Measurements from ENCODE around the gene RGS14.
"Not testable (repeated sequence)": the region's sequence is repeated elsewhere in the genome, so short reads cannot be mapped to it uniquely, and the experiment has no call there.

The RGS14 gene

GRCh38 chr5:177364159-177364962, 6.6 kb downstream of the RGS14 start:
- DNase-seq (ENCODE audit: low read depth in 2 of 2): no peak

GRCh38 chr5:177365845-177366527, 8.3 kb downstream of the RGS14 start:
- DNase-seq (ENCODE audit: low read depth in 2 of 2): no peak

GRCh38 chr5:177366528-177367322, 9.0 kb downstream of the RGS14 start:
- DNase-seq (ENCODE audit: low read depth in 2 of 2): no peak

- no peak for DNase-seq (ENCODE audit: low read depth in 2 of 2)
Measured at GRCh38 chr5:177367323-177367848, 9.7 kb downstream of the RGS14 start.

- no peak for DNase-seq (ENCODE audit: low read depth in 2 of 2)
Measured at GRCh38 chr5:177367981-177368868, 10.5 kb downstream of the RGS14 start.

- DNase-seq (ENCODE audit: low read depth in 2 of 2): no peak
Measured at GRCh38 chr5:177368869-177369644, 11.3 kb downstream of the RGS14 start.

- DNase-seq (ENCODE audit: low read depth in 2 of 2): no peak
Measured at GRCh38 chr5:177369645-177370440, 12.1 kb downstream of the RGS14 start.

GRCh38 chr5:177370488-177371119, 12.9 kb downstream of the RGS14 start:
- peak in 1 of 2 donors; percentile 33 for DNase-seq (ENCODE audit: low read depth in 2 of 2)

GRCh38 chr5:177371120-177372033, 13.7 kb downstream of the RGS14 start:
- no peak for DNase-seq (ENCODE audit: low read depth in 2 of 2)

- no peak for DNase-seq (ENCODE audit: low read depth in 2 of 2)
Measured at GRCh38 chr5:177372034-177372896, 14.5 kb downstream of the RGS14 start.

GRCh38 chr5:177372910-177373309, 15.2 kb downstream of the RGS14 start:
- no peak for DNase-seq (ENCODE audit: low read depth in 2 of 2)

GRCh38 chr5:177373806-177374205, 16.1 kb downstream of the RGS14 start:
- DNase-seq (ENCODE audit: low read depth in 2 of 2): no peak

- no peak for DNase-seq (ENCODE audit: low read depth in 2 of 2)
Measured at GRCh38 chr5:177374211-177374610, 16.5 kb downstream of the RGS14 start.

GRCh38 chr5:177375516-177375915, 17.8 kb downstream of the RGS14 start:
- not testable (repeated sequence) for DNase-seq (ENCODE audit: low read depth in 2 of 2)

GRCh38 chr5:177376107-177376506, 18.4 kb downstream of the RGS14 start:
- no peak for DNase-seq (ENCODE audit: low read depth in 2 of 2)

GRCh38 chr5:177377851-177378776, 20.4 kb downstream of the RGS14 start:
- DNase-seq (ENCODE audit: low read depth in 2 of 2): no peak

Measured in activated CD8-positive, alpha-beta memory T cell treated with anti-CD3 and anti-CD28 coated beads for 4 hours (primary cell).